H1 (cell line): ENCODE data around the gene PARP16. TPM values are rescaled to one million over a fixed set of nuclear protein-coding genes. Genes with fewer than 3 reads are reported as not detected.

ENCODE experiments used
- CTCF ChIA-PET: fragments of 300-600 bp; sonication (Branson Sonifier 250); formaldehyde crosslinking; loops from one replicate; lab custom pipeline; 2021; ENCODE audit not compliant: partially characterized antibody; lab: Charles Lee
- POLR2A ChIA-PET: fragments of 300-600 bp; sonication (Branson Sonifier 250); formaldehyde crosslinking; loops from one replicate; lab custom pipeline; 2021; ENCODE audit warnings: inconsistent platforms; ENCODE audit not compliant: partially characterized antibody; lab: Charles Lee
- DNase-seq, 2 experiments: peaks; one replicate each; pipeline versions ENCODE4 v3.0.0 to v3.0.0-alpha.2; 2010 to 2022; ENCODE audit warnings: low spot score in 2 of 2, low read depth in 1 of 2, mixed read lengths in 1 of 2
- FAIRE-seq: peaks from 2 replicates; lab custom pipeline; 2011; peaks lifted over from hg19 to GRCh38; lab: Jason Lieb, UNC
- H2AFZ ChIP-seq: 2 replicates; pipeline ENCODE4 v1.8.1; 2012; ENCODE audit warnings: low read length, inconsistent platforms
- H2AK5ac ChIP-seq: 2 replicates; pipeline ENCODE4 v1.6.1; 2013; ENCODE audit warnings: low read depth, low read length
- H2BK120ac ChIP-seq: replicated peaks from 2 replicates; pipeline ENCODE3; 2013; ENCODE audit warnings: low read depth, low read length, inconsistent platforms
- H2BK12ac ChIP-seq: 2 replicates; pipeline ENCODE4 v1.6.1; 2013; ENCODE audit warnings: low read depth, low read length
- H2BK15ac ChIP-seq: 2 replicates; pipeline ENCODE4 v1.6.1; 2013; ENCODE audit warnings: low read length
- H2BK20ac ChIP-seq: 2 replicates; pipeline ENCODE4 v1.6.1; 2013; ENCODE audit warnings: low read length
- H2BK5ac ChIP-seq: 2 replicates; pipeline ENCODE4 v1.6.1; 2013; ENCODE audit warnings: low read depth, low read length
- H3K14ac ChIP-seq: 2 replicates; pipeline ENCODE4 v1.6.1; 2013; ENCODE audit warnings: inconsistent platforms; ENCODE audit not compliant: insufficient read length
- H3K18ac ChIP-seq: 2 replicates; pipeline ENCODE4 v1.6.1; 2013; ENCODE audit warnings: low read length; ENCODE audit errors: extremely low read depth
- H3K23ac ChIP-seq: 2 replicates; pipeline ENCODE4 v1.6.1; 2013; ENCODE audit warnings: inconsistent platforms; ENCODE audit not compliant: insufficient read length
- H3K23me2 ChIP-seq: 2 replicates; pipeline ENCODE4 v1.6.1; 2013; ENCODE audit warnings: low read depth, low read length
- H3K27ac ChIP-seq: 2 replicates; pipeline ENCODE4 v1.6.1; 2011; ENCODE audit warnings: low read depth, low read length, inconsistent platforms
- H3K27me3 ChIP-seq, 4 experiments: replicated peaks in 1 of 4; 1 replicate in 1 of 4; 2 replicates in 3 of 4; pipeline versions ENCODE4 v1.6.1 to v1.8.1; 2011 to 2013; ENCODE audit warnings: low read length in 3 of 4, mild to moderate bottlenecking in 3 of 4, inconsistent platforms in 2 of 4, mixed read lengths in 2 of 4, moderate library complexity in 1 of 4; ENCODE audit not compliant: control insufficient read depth in 3 of 4, insufficient read depth in 3 of 4; ENCODE audit errors: extremely low read depth in 1 of 4
- H3K36me3 ChIP-seq, 4 experiments: 2 replicates each; pipeline versions ENCODE4 v1.6.1 to v1.8.1; 2011 to 2013; ENCODE audit warnings: mild to moderate bottlenecking in 4 of 4, low read length in 3 of 4, moderate library complexity in 2 of 4, control low read depth in 1 of 4, inconsistent platforms in 1 of 4; ENCODE audit not compliant: insufficient read depth in 4 of 4, control insufficient read depth in 2 of 4
- H3K4ac ChIP-seq: replicated peaks from 2 replicates; pipeline ENCODE3; 2013; ENCODE audit warnings: low read length, low read depth, mixed read lengths, inconsistent platforms; ENCODE audit not compliant: insufficient read length
- H3K4me1 ChIP-seq, 4 experiments: replicated peaks in 1 of 4; 1 replicate in 1 of 4; 2 replicates in 3 of 4; pipeline versions ENCODE4 v1.6.1 to v1.8.1; 2011 to 2013; ENCODE audit warnings: low read length in 3 of 4, inconsistent platforms in 2 of 4, mixed read lengths in 1 of 4; ENCODE audit not compliant: insufficient read depth in 4 of 4, control insufficient read depth in 3 of 4
- H3K4me2 ChIP-seq, 2 experiments: 2 replicates each; pipeline versions ENCODE4 v1.6.1 to v1.8.1; 2011 to 2013; ENCODE audit warnings: low read depth in 2 of 2, low read length in 2 of 2, control low read depth in 1 of 2, inconsistent platforms in 1 of 2, mild to moderate bottlenecking in 1 of 2; ENCODE audit not compliant: insufficient read depth in 1 of 2
- H3K4me3 ChIP-seq, 4 experiments: fragments of 200-600, 300-600 bp in 1 of 4; sonication (generic), shearing (Covaris generic), sonication (Bioruptor Twin) in 1 of 4; 2 replicates each; pipeline versions ENCODE4 v1.5.1 to v1.8.1; 2011 to 2016; ENCODE audit warnings: low read length in 4 of 4, low read depth in 3 of 4, control low read depth in 2 of 4, inconsistent platforms in 2 of 4, mild to moderate bottlenecking in 2 of 4, mixed read lengths in 1 of 4, moderate library complexity in 1 of 4; ENCODE audit not compliant: insufficient read depth in 2 of 4; ENCODE audit errors: extremely low read depth in 1 of 4
- H3K56ac ChIP-seq: replicated peaks from 2 replicates; pipeline ENCODE3; 2013; ENCODE audit warnings: low read depth, mild to moderate bottlenecking, mixed read lengths, low read length, inconsistent platforms; ENCODE audit not compliant: insufficient read length
- H3K79me1 ChIP-seq: 2 replicates; pipeline ENCODE4 v1.6.1; 2013; ENCODE audit warnings: low read depth, low read length, control low read depth
- H3K79me2 ChIP-seq, 2 experiments: 2 replicates each; pipeline versions ENCODE4 v1.6.1 to v1.8.1; 2012 to 2013; ENCODE audit warnings: low read length in 2 of 2, mild to moderate bottlenecking in 2 of 2, inconsistent platforms in 1 of 2; ENCODE audit not compliant: insufficient read depth in 2 of 2, control insufficient read depth in 1 of 2
- H3K9ac ChIP-seq, 4 experiments: replicated peaks in 1 of 4; 1 replicate in 1 of 4; 2 replicates in 3 of 4; pipeline versions ENCODE4 v1.6.1 to v1.8.1; 2011 to 2013; ENCODE audit warnings: low read depth in 3 of 4, low read length in 3 of 4, control low read depth in 2 of 4, mild to moderate bottlenecking in 2 of 4, moderate library complexity in 2 of 4, inconsistent platforms in 1 of 4; ENCODE audit errors: extremely low read depth in 1 of 4
- H3K9me3 ChIP-seq, 2 experiments: 2 replicates each; pipeline versions ENCODE4 v1.6.1 to v1.8.1; 2012 to 2013; ENCODE audit warnings: mild to moderate bottlenecking in 2 of 2, moderate library complexity in 2 of 2, control low read depth in 1 of 2, inconsistent platforms in 1 of 2, low read depth in 1 of 2, low read length in 1 of 2, mixed read lengths in 1 of 2; ENCODE audit not compliant: insufficient read depth in 2 of 2
- H4K20me1 ChIP-seq, 2 experiments: replicated peaks in 1 of 2; 2 replicates each; pipeline versions ENCODE3 to v1.8.1; 2011 to 2013; ENCODE audit warnings: inconsistent platforms in 2 of 2, low read length in 2 of 2, mild to moderate bottlenecking in 1 of 2; ENCODE audit not compliant: insufficient read depth in 2 of 2, control insufficient read depth in 1 of 2
- H4K5ac ChIP-seq: 2 replicates; pipeline ENCODE4 v1.6.1; 2013; ENCODE audit warnings: low read length, low read depth, mixed read lengths, inconsistent platforms; ENCODE audit not compliant: insufficient read length
- H4K8ac ChIP-seq: 2 replicates; pipeline ENCODE4 v1.8.0; 2013; ENCODE audit warnings: mild to moderate bottlenecking, moderate library complexity, low read length, inconsistent platforms; ENCODE audit not compliant: insufficient read depth; ENCODE audit errors: extremely low read depth
- H4K91ac ChIP-seq: replicated peaks from 2 replicates; pipeline ENCODE3; 2013; ENCODE audit warnings: low read length, mixed read lengths, inconsistent platforms; ENCODE audit not compliant: insufficient read length
- ASH2L ChIP-seq: fragments of 200-600, 300-600 bp; sonication (generic); IDR thresholded peaks from one replicate; pipeline ENCODE4 v1.7.1; 2017; ENCODE audit warnings: low read length
- ATF2 ChIP-seq: IDR thresholded peaks from 2 replicates; pipeline ENCODE4 v1.6.1; 2012; ENCODE audit warnings: low read length, inconsistent platforms
- BRCA1 ChIP-seq: IDR thresholded peaks from 2 replicates; pipeline ENCODE4 v1.6.1; 2012; ENCODE audit warnings: low read depth, low read length, improper control_type of control experiment
- E2F6 ChIP-seq: IDR thresholded peaks from 2 replicates; pipeline ENCODE4 v1.6.1; 2012; ENCODE audit warnings: inconsistent platforms
- RXRA ChIP-seq: IDR thresholded peaks from 2 replicates; pipeline ENCODE4 v1.6.1; 2011; ENCODE audit warnings: low read depth, mild to moderate bottlenecking, low read length, moderate library complexity; ENCODE audit not compliant: insufficient read depth
- SP1 ChIP-seq: IDR thresholded peaks from 2 replicates; pipeline ENCODE4 v1.6.1; 2011; ENCODE audit warnings: low read depth, low read length
- WGBS, 2 experiments: shearing (Covaris generic) in 1 of 2; methylation state at CpG; one replicate each; pipeline versions ENCODE4 v1.1.6 to v1.1.7; 2013 to 2015; ENCODE audit warnings: low lambda C conversion rate in 2 of 2, mixed read lengths in 2 of 2, inconsistent platforms in 1 of 2, low coverage in 1 of 2, missing lambda C conversion rate in 1 of 2; ENCODE audit not compliant: insufficient replicate concordance in 2 of 2, insufficient coverage in 1 of 2, insufficient read length in 1 of 2; ENCODE audit errors: extremely low coverage in 1 of 2, missing lambda C conversion rate in 1 of 2; 5-methylcytosine and 5-hydroxymethylcytosine counted together
- polyA plus RNA-seq, 7 experiments: library from polyadenylated mRNA; depleted of rRNA in 3 of 7; stranded (reverse) in 5 of 7; unstranded in 2 of 7; fragments of >200 nt in 5 of 7; fragments of 200-250 nt in 2 of 7; gene quantifications; 1 replicate in 5 of 7; 2 replicates in 1 of 7; 4 replicates in 1 of 7; pipeline versions ENCODE4 v1.2.1 to v1.2.3, GENCODE V29; 2011 to 2013; ENCODE audit warnings: missing spikeins in 2 of 7, mixed read lengths in 2 of 7
- total RNA-seq: library from RNA; stranded (reverse); fragmentation: NEBNext Ultra II Directional; extraction: Animal tissue kit (Norgen Biotek cat#: 25700); gene quantifications from 2 replicates; pipeline ENCODE4 v1.2.1, GENCODE V29; 2021

PARP16 gene
- total and polyA plus RNA-seq, 2 of the 8 experiments (the other 6 are each of a cell fraction or from before 2014, with no cell fraction given) = 3.7 to 5.0 TPM

GRCh38 chr15:65268411-65268810 is 18.3 kb downstream of the PARP16 start:
- Histone ChIP-seq H2BK120ac (no peak overlapping the region), H3K14ac (no peak overlapping the region), H4K20me1 (no peaks in the 10 kb centered on the region), H4K8ac (no peak overlapping the region), H3K4me1 (peaks cover 3 to 12% (median 4%) of the 10 kb centered on the region in 4 experiments; a peak in 5 of 7 replicates), H3K4me2 (no peak overlapping the region), H3K4me3 (no peak overlapping the region), H3K27ac (no peak overlapping the region), H2BK15ac (no peak overlapping the region), H2AFZ (no peak overlapping the region), H3K79me1 (no peaks in the 10 kb centered on the region), H4K5ac (no peak overlapping the region), H3K23me2 (no peaks in the 10 kb centered on the region), H3K18ac (no peak overlapping the region), H3K36me3 (no peaks in the 10 kb centered on the region), H2AK5ac (no peak overlapping the region), H3K9ac (no peak overlapping the region), H3K23ac (no peak overlapping the region), H4K91ac (no peak overlapping the region), H2BK12ac (no peak overlapping the region), H3K56ac (no peak overlapping the region), H3K27me3 (no peaks in the 10 kb centered on the region), H3K79me2 (no peaks in the 10 kb centered on the region), H3K9me3 (no peaks in the 10 kb centered on the region), H3K4ac (no peak overlapping the region), H2BK20ac (no peak overlapping the region), H2BK5ac (no peak overlapping the region)
- ChIA-PET CTCF (interaction anchor here (1.2 to 8.7 kb wide), 5 partner anchors 15 to 78 kb away, joined by 3 to 123 read pairs (median 87); partner anchors contain the start of genes CILP, CLPX and PARP16), POLR2A (no interaction called here)
- DNase-seq (no peak), FAIRE-seq (no peak)
- 97% methylated on average over 4 of the region's 4 CpGs; no CpG with 5 or more reads in 1 of the 2 experiments for WGBS, 2 experiments
- TF ChIP-seq BRCA1 (no peak), SP1 (no peak), E2F6 (no peak), ATF2 (no peak), ASH2L (no peak), RXRA (no peak)
